OCI-LY1 (cell line): ENCODE measurements around the gene CACNA1B.

Experiments used
- H2AFZ ChIP-seq: fragments of 200-600 bp; sonication (generic), shearing (Covaris generic); 2 replicates; pipeline ENCODE4 v1.6.0; 2014; ENCODE audit warnings: antibody characterized with exemption, mild to moderate bottlenecking, low read length
- H3F3A ChIP-seq: fragments of 200-600 bp; sonication (generic), shearing (Covaris generic); 2 replicates; pipeline ENCODE4 v1.6.0; 2014; ENCODE audit warnings: mild to moderate bottlenecking, antibody characterized with exemption, low read length, moderate library complexity; ENCODE audit not compliant: insufficient read depth
- H3K27ac ChIP-seq: fragments of 200-600 bp; sonication (generic); 2 replicates; pipeline ENCODE4 v1.5.1; 2014; ENCODE audit warnings: low read length, mixed run types, mild to moderate bottlenecking, low read depth; ENCODE audit not compliant: poor library complexity, severe bottlenecking
- H3K27me3 ChIP-seq: fragments of 200-600 bp; sonication (generic); 2 replicates; pipeline ENCODE4 v1.6.0; 2014; ENCODE audit warnings: antibody characterized with exemption, mild to moderate bottlenecking, low read length, moderate library complexity; ENCODE audit not compliant: insufficient read depth
- H3K36me3 ChIP-seq: fragments of 200-600 bp; sonication (generic); 2 replicates; pipeline ENCODE4 v1.6.1; 2014; ENCODE audit warnings: mild to moderate bottlenecking, antibody characterized with exemption, low read length, moderate library complexity, mixed read lengths; ENCODE audit not compliant: insufficient read depth
- H3K4me1 ChIP-seq: fragments of 200-600 bp; sonication (generic); 2 replicates; pipeline ENCODE4 v1.5.1; 2014; ENCODE audit warnings: mild to moderate bottlenecking, low read length, moderate library complexity; ENCODE audit not compliant: insufficient read depth, severe bottlenecking
- H3K4me2 ChIP-seq: fragments of 200-600 bp; sonication (generic), shearing (Covaris generic); 2 replicates; pipeline ENCODE4 v1.6.1; 2014; ENCODE audit warnings: low read length
- H3K4me3 ChIP-seq: fragments of 200-600 bp; sonication (generic); 2 replicates; pipeline ENCODE4 v1.5.1; 2014; ENCODE audit warnings: low read length, low read depth, mild to moderate bottlenecking, mixed read lengths; ENCODE audit not compliant: poor library complexity, severe bottlenecking
- H3K79me2 ChIP-seq: fragments of 200-600 bp; shearing (Covaris generic); 2 replicates; pipeline ENCODE4 v1.6.1; 2016; ENCODE audit warnings: mixed run types, low read length, mixed read lengths; ENCODE audit not compliant: insufficient read depth
- H3K9ac ChIP-seq: fragments of 200-600 bp; sonication (generic), shearing (Covaris generic); 2 replicates; pipeline ENCODE4 v1.6.1; 2014; ENCODE audit warnings: mild to moderate bottlenecking, low read length, mixed read lengths
- H3K9me2 ChIP-seq: fragments of 200-600 bp; sonication (generic), shearing (Covaris generic); 2 replicates; pipeline ENCODE4 v1.6.1; 2014; ENCODE audit warnings: low read depth, mild to moderate bottlenecking, low read length, mixed read lengths
- H3K9me3 ChIP-seq: fragments of 200-600 bp; shearing (Covaris generic); 2 replicates; pipeline ENCODE4 v1.6.1; 2014; ENCODE audit warnings: low read length, mixed read lengths
- H4K20me1 ChIP-seq: fragments of 200-600 bp; sonication (generic), shearing (Covaris generic); 2 replicates; pipeline ENCODE4 v1.6.0; 2016; ENCODE audit warnings: mild to moderate bottlenecking, low read length; ENCODE audit not compliant: insufficient read depth
- CTCF ChIP-seq: fragments of 200-600 bp; sonication (generic), shearing (Covaris generic); IDR thresholded peaks from 2 replicates; pipeline ENCODE4 v1.5.1; 2017; ENCODE audit warnings: mild to moderate bottlenecking, antibody characterized with exemption, low read length, moderate library complexity, mixed read lengths
- EZH2 ChIP-seq: fragments of 200-600 bp; sonication (generic), shearing (Covaris generic); IDR thresholded peaks from 2 replicates; pipeline ENCODE4 v1.8.0; 2017; ENCODE audit warnings: borderline replicate concordance, mixed run types, mild to moderate bottlenecking, antibody characterized with exemption, low read length, moderate library complexity, mixed read lengths

Gene CACNA1B

GRCh38 chr9:137946993-137947392 is 69.4 kb downstream of the CACNA1B start:
- H3F3A ChIP-seq, result no peaks in the 10 kb centered on the region
- no peaks in the 10 kb centered on the region for H3K79me2 ChIP-seq
- H3K9me3 ChIP-seq, result peaks cover 14% of the 10 kb centered on the region
- no peaks in the 10 kb centered on the region for H3K9me2 ChIP-seq
- no peak overlapping the region for H3K4me3 ChIP-seq
- TF ChIP-seq EZH2 (no peak), CTCF (no peak)
- H3K27ac ChIP-seq, result no peak overlapping the region
- H3K4me1 ChIP-seq, result no peaks in the 10 kb centered on the region
- H3K9ac ChIP-seq, result no peak overlapping the region
- H3K36me3 ChIP-seq, result no peaks in the 10 kb centered on the region
- no peaks in the 10 kb centered on the region for H3K27me3 ChIP-seq
- no peak overlapping the region for H3K4me2 ChIP-seq
- H4K20me1 ChIP-seq, result no peaks in the 10 kb centered on the region
- H2AFZ ChIP-seq, result no peak overlapping the region

GRCh38 chr9:137948642-137949041 is 71.1 kb downstream of the CACNA1B start:
- no peaks in the 10 kb centered on the region for H4K20me1 ChIP-seq
- no peak overlapping the region for H3K27ac ChIP-seq
- no peaks in the 10 kb centered on the region for H3F3A ChIP-seq
- no peaks in the 10 kb centered on the region for H3K4me1 ChIP-seq
- no peak overlapping the region for H2AFZ ChIP-seq
- no peaks in the 10 kb centered on the region for H3K79me2 ChIP-seq
- peaks cover 14% of the 10 kb centered on the region for H3K9me3 ChIP-seq
- TF ChIP-seq CTCF, result no peak
- no peak for TF ChIP-seq EZH2
- no peak overlapping the region for H3K4me2 ChIP-seq
- H3K4me3 ChIP-seq, result no peak overlapping the region
- no peaks in the 10 kb centered on the region for H3K9me2 ChIP-seq
- no peak overlapping the region for H3K9ac ChIP-seq
- no peaks in the 10 kb centered on the region for H3K27me3 ChIP-seq
- no peaks in the 10 kb centered on the region for H3K36me3 ChIP-seq

DNA sequence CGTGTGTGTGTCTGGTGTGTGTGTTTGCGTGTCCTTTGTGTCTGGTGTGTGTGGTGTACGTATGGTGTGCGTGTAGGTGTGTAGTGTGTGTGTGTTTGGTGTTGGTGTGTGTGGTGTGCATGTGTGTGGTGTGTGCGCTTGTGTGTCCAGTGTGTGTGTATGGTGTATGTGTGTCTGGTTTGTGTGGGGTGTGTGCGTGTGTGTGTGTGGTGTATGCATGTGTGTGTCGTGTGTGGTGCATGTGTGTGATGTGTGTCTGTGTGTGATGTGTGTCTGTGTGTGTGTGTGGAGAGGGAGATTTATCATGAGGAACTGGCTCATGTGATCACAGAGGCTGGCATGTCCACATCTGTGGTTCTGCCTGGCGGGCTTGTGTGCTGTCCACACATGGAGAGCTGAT is 71.7 kb downstream of the CACNA1B start:
- no peak for TF ChIP-seq EZH2
- TF ChIP-seq CTCF, result no peak
- Histone ChIP-seq H3K27me3 (no peaks in the 10 kb centered on the region), H3K4me2 (no peak overlapping the region), H2AFZ (no peak overlapping the region), H3K4me3 (no peak overlapping the region), H3K9me3 (peaks cover 14% of the 10 kb centered on the region), H3K4me1 (no peaks in the 10 kb centered on the region), H3F3A (no peaks in the 10 kb centered on the region), H3K27ac (no peak overlapping the region), H3K36me3 (no peaks in the 10 kb centered on the region), H3K79me2 (no peaks in the 10 kb centered on the region), H3K9ac (no peak overlapping the region), H4K20me1 (no peaks in the 10 kb centered on the region), H3K9me2 (no peaks in the 10 kb centered on the region)
